ENCODE measurements around the gene LDLRAD3.

Gene LDLRAD3

GRCh38 chr11:35928688-35929395 is 15.0 kb upstream of the LDLRAD3 start:
- no peak for DNase-seq

GRCh38 chr11:35930466-35930865 is 13.4 kb upstream of the LDLRAD3 start:
- no peak for DNase-seq

- no peak for DNase-seq
These were observed 11.7 kb upstream of the LDLRAD3 start for GRCh38 chr11:35932121-35932520.

DNA sequence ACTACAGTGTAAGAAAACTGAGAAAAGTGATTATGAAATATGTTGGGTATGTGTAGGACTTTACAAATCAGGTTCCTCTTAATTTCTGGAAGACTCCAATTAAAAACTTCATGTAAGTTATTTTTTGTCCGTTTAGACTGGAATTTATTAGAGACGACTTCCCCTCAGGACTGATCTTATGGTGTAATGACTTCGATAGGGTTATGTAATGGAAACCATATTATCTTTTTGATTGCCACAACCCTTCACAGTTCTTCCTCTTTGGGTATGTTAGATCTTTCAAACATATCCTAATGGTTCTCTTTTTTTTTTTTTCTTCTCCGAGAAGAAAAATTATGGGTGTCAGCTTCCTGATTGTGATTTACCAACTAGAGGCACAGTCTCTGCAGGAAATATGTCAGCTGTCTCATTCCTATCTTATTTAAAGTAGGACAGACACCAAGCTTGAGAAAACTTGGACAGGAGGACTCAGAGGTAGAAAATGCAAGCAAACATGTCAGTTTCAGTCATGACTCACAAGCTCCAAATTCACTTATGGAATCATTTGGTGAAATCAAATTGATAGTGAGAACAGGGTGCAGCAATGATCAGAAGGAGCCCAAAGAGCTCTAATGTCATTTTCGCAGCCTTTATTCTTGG is 11.1 kb upstream of the LDLRAD3 start:
- no peak for DNase-seq

DNA sequence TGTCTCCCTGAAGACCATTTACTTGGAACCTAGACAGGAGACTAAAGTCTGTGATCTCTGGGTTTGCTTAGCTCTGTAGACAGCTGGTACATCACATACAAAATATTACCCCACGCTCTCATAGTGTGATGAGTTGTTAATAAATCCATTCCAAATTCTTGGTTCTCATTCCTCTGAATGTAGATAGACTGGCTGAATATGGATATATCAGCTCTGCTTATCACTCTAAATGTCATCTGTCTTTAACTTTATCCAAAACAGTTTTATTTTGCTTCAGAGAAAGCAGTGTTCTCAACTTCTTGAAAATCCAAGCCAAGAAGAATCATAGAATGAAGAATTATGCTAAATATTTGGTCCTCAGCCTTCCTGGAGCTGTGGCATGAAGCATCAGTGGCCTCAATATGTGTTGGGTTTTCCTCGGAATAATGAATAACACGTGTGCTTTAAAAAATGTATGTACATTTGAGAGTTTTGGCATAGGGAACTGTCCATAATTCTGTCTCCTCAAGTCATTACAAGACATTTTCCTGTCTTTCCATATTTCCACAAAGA is 10.5 kb upstream of the LDLRAD3 start:
- no peak for DNase-seq

- no peak for DNase-seq
These were observed 9.6 kb upstream of the LDLRAD3 start for GRCh38 chr11:35934271-35934670.

GRCh38 chr11:35934981-35935380 is 8.9 kb upstream of the LDLRAD3 start:
- DNase-seq: no peak

DNA sequence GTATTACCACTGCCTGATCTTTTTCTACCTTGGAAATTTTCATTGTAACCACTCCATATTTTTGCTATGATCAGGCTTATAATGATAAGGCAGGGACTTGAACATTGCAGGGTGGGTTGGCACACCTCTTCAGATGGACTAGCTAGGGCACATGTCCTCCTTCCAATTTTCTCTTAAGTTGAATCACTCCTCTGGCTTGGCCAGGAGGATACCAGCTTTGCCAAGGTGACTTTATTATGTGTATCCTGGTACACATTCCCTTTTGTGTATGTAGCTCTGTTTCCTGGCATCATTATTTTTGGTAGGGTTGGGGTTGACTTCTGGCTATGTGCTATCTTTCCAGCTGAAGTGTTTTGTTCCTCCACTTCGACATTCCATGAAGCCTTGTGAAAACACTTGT is 8.5 kb upstream of the LDLRAD3 start:
- DNase-seq: no peak

DNA sequence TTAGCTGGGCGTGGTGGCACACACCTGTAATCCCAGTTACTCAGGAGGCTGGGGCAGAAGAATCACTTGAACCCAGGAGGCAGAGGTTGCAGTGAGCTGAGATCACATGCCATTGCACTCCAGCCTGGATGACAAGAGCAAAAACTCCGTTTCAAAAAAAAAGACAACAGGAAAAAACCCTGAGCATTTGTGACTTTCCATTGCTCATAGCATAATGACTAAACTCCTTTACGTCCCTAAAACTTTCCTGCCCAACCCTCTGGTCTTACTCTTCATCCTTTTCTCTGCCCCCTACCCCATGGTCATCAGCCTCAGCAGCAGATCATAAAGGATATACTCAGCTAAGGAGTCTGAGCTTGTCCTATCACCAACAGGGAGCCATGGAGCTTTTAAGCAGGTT is 6.8 kb upstream of the LDLRAD3 start:
- no peak for DNase-seq

DNA sequence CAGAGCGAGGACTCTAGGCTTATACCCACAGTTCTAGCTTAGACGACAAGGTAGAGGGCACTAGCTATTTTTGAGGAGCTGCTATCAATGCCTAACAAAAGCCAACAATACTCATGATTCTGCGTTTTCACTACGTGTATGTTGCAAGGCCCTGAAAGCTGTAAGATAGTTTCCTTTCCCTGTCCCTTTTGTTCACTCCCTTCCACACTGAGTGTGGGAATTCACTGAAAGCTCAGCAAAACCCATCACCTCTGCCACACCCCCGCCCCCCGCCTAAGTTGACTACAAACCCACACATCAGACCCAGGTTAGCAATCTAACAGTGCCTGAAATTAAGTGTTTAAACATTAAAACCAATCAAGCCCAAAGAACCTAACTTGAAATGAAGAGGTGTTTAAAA is 6.2 kb upstream of the LDLRAD3 start:
- DNase-seq: no peak

- no peak for DNase-seq
These were observed 5.6 kb upstream of the LDLRAD3 start for GRCh38 chr11:35938231-35938630.

GRCh38 chr11:35943309-35943708 is 553 bp upstream of the LDLRAD3 start:
- no peak for DNase-seq

- DNase-seq: no peak
These were observed 758 bp downstream of the LDLRAD3 start for GRCh38 chr11:35944503-35945136.

DNA sequence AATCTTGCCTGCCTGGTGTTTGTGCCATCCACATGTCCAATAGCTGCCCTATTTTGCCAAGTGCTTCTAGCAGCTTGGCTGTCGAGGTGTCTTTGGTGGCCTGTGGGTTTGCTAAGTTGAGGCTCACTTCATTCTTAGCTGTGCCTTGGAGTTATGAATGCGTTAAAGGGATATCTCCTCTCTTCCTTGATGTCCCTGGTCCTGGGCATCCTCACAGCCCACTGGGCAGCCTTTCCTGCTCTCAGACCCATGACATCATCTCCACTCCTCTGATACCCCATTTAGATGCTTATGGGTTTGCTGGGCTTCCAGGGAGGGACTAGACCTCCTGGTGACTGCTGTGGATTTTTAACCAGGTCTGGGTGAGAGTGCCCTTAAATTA is 1.3 kb downstream of the LDLRAD3 start:
- DNase-seq: no peak

DNA sequence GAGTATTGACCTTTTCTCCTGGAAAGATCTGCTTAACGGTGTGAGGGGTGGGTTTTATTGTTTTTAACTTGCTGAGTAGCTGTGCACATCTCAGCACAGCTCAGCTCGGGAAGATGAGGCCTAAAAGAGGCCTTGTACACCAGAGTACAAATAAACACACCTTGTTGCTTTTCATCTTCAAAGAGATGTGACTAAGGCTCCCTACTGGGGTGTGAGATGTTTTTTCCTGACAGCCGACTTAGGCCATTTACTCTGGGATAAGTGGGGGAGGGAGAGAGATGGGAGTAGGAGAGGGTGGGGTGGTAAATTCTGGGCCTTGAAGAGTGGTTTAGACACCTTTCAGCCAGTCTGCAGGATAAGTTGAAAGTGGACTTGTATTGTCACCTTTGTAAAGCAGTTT is 2.9 kb downstream of the LDLRAD3 start:
- DNase-seq: no peak

DNA sequence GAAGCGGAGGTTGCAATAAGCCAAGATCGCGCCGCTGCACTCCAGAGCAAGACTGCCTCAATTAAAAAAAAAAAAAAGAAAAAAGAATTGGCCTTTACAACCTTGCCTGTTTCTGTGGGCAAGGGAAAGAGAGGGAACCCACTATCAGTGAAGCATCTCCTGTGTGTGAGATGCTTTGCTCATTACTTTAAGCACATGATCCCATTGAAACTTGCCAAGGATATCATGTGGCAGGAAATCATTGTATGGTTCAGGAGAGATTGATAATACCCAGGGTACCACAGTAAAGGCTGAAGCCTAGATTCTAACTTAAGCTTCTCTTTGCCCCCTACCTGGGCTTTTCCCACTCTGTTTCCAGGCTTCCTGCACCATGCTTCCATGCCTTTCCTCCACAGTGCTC is 3.6 kb downstream of the LDLRAD3 start:
- no peak for DNase-seq

DNA sequence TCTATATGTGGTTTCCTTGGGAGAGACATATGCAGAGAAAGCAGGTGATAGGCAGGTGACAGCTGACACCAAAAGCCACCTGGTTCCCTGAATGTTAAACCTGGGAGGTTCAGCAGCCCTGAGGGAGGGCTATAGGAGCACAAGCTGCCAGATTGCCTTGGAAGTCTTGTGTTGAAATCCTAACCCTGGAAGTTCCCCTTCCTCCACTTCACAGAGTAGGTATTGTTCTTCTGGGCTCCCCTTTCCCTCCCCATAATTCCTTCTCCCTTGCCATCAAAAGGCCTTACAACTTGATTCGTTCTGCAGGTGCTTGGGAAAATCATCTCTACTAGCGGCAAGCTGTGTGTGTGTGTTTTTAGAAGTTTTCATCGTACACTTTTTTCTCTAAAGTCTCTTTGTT is 5.4 kb downstream of the LDLRAD3 start:
- DNase-seq: no peak

DNA sequence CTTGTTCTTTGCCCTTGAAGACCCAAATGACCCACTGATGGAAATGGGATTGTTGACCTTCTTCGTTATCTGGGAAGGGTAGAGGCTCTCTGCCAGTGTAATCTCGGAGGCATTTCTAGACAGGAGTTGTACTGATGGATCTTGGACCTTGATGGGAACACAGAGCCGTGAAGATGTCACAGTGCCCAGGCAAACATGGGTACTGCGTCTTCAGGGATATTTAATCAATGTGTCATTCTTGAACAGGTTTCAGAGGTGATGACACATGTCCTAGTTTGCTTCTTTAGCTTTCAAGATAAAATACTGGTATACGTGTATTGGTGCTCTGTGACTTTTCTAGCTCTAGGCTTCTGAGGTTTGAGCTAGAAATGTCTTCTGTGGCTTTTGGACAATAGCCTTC is 6.2 kb downstream of the LDLRAD3 start:
- DNase-seq: no peak

- no peak for DNase-seq
These were observed 7.8 kb downstream of the LDLRAD3 start for GRCh38 chr11:35951680-35952079.

- DNase-seq: no peak
These were observed 9.4 kb downstream of the LDLRAD3 start for GRCh38 chr11:35953081-35953760.

DNA sequence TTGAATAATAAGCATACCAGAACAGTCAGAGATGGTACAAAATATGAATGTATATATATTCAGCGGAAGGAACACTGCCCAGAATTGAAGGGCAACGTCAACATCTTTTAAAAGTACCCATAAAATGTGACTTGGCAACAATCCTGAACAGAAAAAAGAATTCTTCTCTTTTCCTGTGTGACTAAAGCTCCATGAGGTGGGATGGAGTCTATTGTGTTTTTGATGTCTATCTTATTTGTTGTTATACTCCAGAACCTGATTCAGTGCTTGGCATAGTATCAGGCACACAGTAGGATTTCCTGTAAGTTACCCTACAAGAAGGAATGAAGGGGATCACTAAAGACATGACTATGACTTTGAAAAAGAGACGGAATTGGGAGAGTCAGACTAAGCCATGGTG is 10.3 kb downstream of the LDLRAD3 start:
- no peak for DNase-seq

DNA sequence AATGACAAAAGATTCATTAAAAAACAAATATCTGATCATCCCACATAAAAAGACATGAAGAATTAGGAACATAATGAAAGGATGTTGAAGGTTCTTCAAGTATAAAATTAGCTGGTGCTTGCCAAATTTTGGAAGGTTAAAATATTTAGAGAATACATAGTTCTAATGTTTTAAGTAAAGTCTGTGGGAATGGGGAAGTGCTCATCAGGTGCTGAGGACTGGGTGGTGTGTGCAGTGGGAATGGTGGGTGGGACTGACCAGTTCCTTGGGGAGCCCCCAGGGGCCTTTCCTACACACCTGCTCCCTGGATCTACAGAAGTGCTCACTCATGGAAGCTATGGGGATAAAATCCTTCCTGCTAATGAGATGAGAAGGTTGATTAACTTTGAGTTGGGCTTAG is 11.8 kb downstream of the LDLRAD3 start:
- no peak for DNase-seq

DNA sequence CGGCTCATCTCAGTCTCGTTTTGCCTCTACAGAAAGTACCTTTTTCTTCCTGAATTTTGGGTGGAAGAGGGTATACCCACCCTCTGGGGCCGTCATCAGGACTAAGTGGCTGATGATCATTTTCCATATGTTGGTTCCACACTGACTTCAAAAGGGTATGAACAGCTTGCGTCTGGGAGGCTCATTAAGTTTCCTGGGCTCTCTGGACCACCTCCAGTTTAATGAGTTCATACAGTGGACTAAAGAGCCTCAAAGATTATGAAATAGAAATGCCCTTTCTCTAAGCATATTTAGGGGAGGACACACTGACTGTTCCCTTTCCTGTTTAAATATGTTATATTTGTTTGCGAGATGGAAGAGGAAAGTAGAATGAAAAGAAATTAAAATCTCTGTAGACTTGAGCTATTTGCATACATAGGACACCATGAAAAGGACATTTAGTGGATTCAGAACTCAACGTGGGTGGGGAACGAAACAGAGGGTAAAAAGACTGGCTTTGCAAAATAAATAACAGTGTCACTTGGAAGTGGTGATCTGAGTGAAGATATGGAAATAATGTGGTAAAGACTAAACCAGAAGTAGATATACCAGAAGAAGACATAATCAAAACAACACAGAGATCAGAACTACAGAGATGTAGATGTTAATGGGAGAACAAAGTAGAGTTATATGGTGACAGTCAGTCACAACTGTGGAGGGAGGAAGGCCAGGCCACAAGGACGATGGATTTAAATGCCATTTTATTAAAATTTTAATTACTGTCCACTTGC is 18.7 kb downstream of the LDLRAD3 start:
- DNase-seq: no peak
